DLD1 (cell line): ENCODE measurements around the gene FAT1.

Source experiments
- in situ Hi-C: cut with HindIII; loops from 2 replicates; pipeline ENCODE4 v1.10.0; 2017; ENCODE audit warnings: low sequenced_read_pairs

FAT1 gene

GRCh38 chr4:186725469-186726425 lies 2.1 kb upstream of the FAT1 start:
- in situ Hi-C loops: no loop called here

- in situ Hi-C loops: no loop called here
Measured at GRCh38 chr4:186724864-186725468, 1.3 kb upstream of the FAT1 start.

GRCh38 chr4:186724058-186724863 lies 605 bp upstream of the FAT1 start:
- in situ Hi-C loops: no loop called here

GRCh38 chr4:186722796-186723291 lies 812 bp downstream of the FAT1 start:
- in situ Hi-C loops: no loop called here

GRCh38 chr4:186719925-186720694 lies 3.5 kb downstream of the FAT1 start:
- in situ Hi-C loops: no loop called here

- in situ Hi-C loops: no loop called here
Measured at GRCh38 chr4:186717556-186717955, 6.1 kb downstream of the FAT1 start.

GRCh38 chr4:186715077-186715476 lies 8.6 kb downstream of the FAT1 start:
- in situ Hi-C loops: no loop called here

GRCh38 chr4:186714006-186714675 lies 9.5 kb downstream of the FAT1 start:
- in situ Hi-C loops: no loop called here

- in situ Hi-C loops: no loop called here
Measured at GRCh38 chr4:186712690-186713089, 11.0 kb downstream of the FAT1 start.

GRCh38 chr4:186710521-186711119 lies 13.0 kb downstream of the FAT1 start:
- in situ Hi-C loops: no loop called here

GRCh38 chr4:186709517-186709916 lies 14.1 kb downstream of the FAT1 start:
- in situ Hi-C loops: no loop called here

GRCh38 chr4:186708554-186708953 lies 15.1 kb downstream of the FAT1 start:
- in situ Hi-C loops: no loop called here

- in situ Hi-C loops: no loop called here
Measured at GRCh38 chr4:186707996-186708395, 15.7 kb downstream of the FAT1 start.

- in situ Hi-C loops: no loop called here
Measured at GRCh38 chr4:186707574-186707973, 16.1 kb downstream of the FAT1 start.

GRCh38 chr4:186704057-186704456 lies 19.6 kb downstream of the FAT1 start:
- in situ Hi-C loops: no loop called here

GRCh38 chr4:186703510-186703909 lies 20.1 kb downstream of the FAT1 start:
- in situ Hi-C loops: no loop called here

- in situ Hi-C loops: no loop called here
Measured at GRCh38 chr4:186702940-186703339, 20.7 kb downstream of the FAT1 start.

GRCh38 chr4:186702297-186702696 lies 21.4 kb downstream of the FAT1 start:
- in situ Hi-C loops: no loop called here

- in situ Hi-C loops: no loop called here
Measured at GRCh38 chr4:186701788-186702187, 21.9 kb downstream of the FAT1 start.

- in situ Hi-C loops: no loop called here
Measured at GRCh38 chr4:186701273-186701672, 22.4 kb downstream of the FAT1 start.
